ENCODE measurements around the gene NRTN. TPM values are rescaled to one million over a fixed set of nuclear protein-coding genes. Genes with fewer than 3 reads are reported as not detected.

NRTN gene
- total and polyA plus RNA-seq, 2 of the 4 experiments (the other 2 are of a cell fraction) = 0.17 to 0.18 TPM

GRCh38 chr19:5814852-5815246 is 10.0 kb downstream of the NRTN start:
- no peak overlapping the region for H3K4me3 ChIP-seq (ENCODE audit: insufficient read depth, low read depth, low read length)
- H3K56ac ChIP-seq (ENCODE audit: extremely low read depth, insufficient read depth, low read length) = no peak overlapping the region
- ATAC-seq (ENCODE audit: low read depth) = no peak
- no peaks in the 10 kb centered on the region for H3K9me3 ChIP-seq (ENCODE audit: control insufficient read depth, insufficient read depth, low read length)
- H4K20me1 ChIP-seq (ENCODE audit: insufficient read depth, low read length) = no peaks in the 10 kb centered on the region
- no peak overlapping the region for H3K27ac ChIP-seq (ENCODE audit: insufficient read depth, low read length)
- in situ Hi-C loops (cut with MboI; ENCODE audit: low sequenced_read_pairs) (no loop called here), dilution Hi-C loops (cut with HindIII; ENCODE audit: low sequenced_read_pairs, unreplicated experiment) (no loop called here), intact Hi-C loops (cut with micrococcal nuclease) (no loop called here)
- H3K79me1 ChIP-seq (ENCODE audit: low read depth in 1 of 2, low read length in 2 of 2) = no peaks in the 10 kb centered on the region
- no TSS peak for BruUV-seq (replicated peaks)
- H2BK15ac ChIP-seq (ENCODE audit: low read depth, low read length) = no peak overlapping the region
- no peaks in the 10 kb centered on the region for H3K36me3 ChIP-seq (ENCODE audit: control insufficient read depth, insufficient read depth, low read length)
- no peak overlapping the region for H2AFZ ChIP-seq (replicated peaks; ENCODE audit: low read length, poor library complexity)
- TF ChIP-seq FOS (IDR thresholded peaks at IDR 0.05; ENCODE audit: low read depth, low read length) (no peak), SMC3 (IDR thresholded peaks at IDR 0.05; ENCODE audit: low read depth, low read length) (no peak), CHD1 (IDR thresholded peaks at IDR 0.05; ENCODE audit: low read depth, low read length) (no peak), BHLHE40 (IDR thresholded peaks at IDR 0.05; ENCODE audit: low read depth, low read length) (no peak), MXI1 (IDR thresholded peaks at IDR 0.05; ENCODE audit: borderline replicate concordance, low read depth, low read length) (no peak), CEBPB (IDR thresholded peaks at IDR 0.05; ENCODE audit: low read depth, low read length) (no peak), RCOR1 (IDR thresholded peaks at IDR 0.05; ENCODE audit: insufficient replicate concordance, low read length) (no peak), POLR2A (IDR thresholded peaks at IDR 0.05; ENCODE audit: low read depth, low read length) (no peak), MAZ (IDR thresholded peaks at IDR 0.05; ENCODE audit: borderline replicate concordance, low read depth, low read length) (no peak)
- TF ChIP-seq, protein P1, sequence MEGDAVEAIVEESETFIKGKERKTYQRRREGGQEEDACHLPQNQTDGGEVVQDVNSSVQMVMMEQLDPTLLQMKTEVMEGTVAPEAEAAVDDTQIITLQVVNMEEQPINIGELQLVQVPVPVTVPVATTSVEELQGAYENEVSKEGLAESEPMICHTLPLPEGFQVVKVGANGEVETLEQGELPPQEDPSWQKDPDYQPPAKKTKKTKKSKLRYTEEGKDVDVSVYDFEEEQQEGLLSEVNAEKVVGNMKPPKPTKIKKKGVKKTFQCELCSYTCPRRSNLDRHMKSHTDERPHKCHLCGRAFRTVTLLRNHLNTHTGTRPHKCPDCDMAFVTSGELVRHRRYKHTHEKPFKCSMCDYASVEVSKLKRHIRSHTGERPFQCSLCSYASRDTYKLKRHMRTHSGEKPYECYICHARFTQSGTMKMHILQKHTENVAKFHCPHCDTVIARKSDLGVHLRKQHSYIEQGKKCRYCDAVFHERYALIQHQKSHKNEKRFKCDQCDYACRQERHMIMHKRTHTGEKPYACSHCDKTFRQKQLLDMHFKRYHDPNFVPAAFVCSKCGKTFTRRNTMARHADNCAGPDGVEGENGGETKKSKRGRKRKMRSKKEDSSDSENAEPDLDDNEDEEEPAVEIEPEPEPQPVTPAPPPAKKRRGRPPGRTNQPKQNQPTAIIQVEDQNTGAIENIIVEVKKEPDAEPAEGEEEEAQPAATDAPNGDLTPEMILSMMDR (conservative IDR thresholded peaks at IDR 0.05; ENCODE audit: low read depth, low read length) = no peak
- H3K14ac ChIP-seq (replicated peaks; ENCODE audit: low read depth, low read length) = no peak overlapping the region
- no peak overlapping the region for H2AK5ac ChIP-seq (ENCODE audit: low read depth, low read length)
- H2BK20ac ChIP-seq (ENCODE audit: low read depth, low read length) = no peak overlapping the region
- H3K4ac ChIP-seq (ENCODE audit: low read depth, low read length) = no peak overlapping the region
- no peak overlapping the region for H3K23ac ChIP-seq (ENCODE audit: low read depth, low read length)
- no peak overlapping the region for H4K91ac ChIP-seq (ENCODE audit: insufficient read depth, low read depth, low read length)
- H2BK5ac ChIP-seq (ENCODE audit: low read depth, low read length, poor library complexity, severe bottlenecking) = no peak overlapping the region
- H3K4me2 ChIP-seq (ENCODE audit: low read depth, low read length) = no peak overlapping the region
- H3K9ac ChIP-seq (ENCODE audit: low read depth, low read length) = no peak overlapping the region
- ChIA-PET POLR2A (ENCODE audit: unreplicated experiment) (no interaction called here), CTCF (no interaction called here)
- H3K9me1 ChIP-seq (ENCODE audit: insufficient read depth, low read length) = no peaks in the 10 kb centered on the region
- no peak for DNase-seq
- peaks cover 20% of the 10 kb centered on the region for H3K27me3 ChIP-seq (ENCODE audit: control insufficient read depth, insufficient read depth, low read length)
- no peak overlapping the region for H4K5ac ChIP-seq (ENCODE audit: low read depth, low read length)
- H3K4me1 ChIP-seq (ENCODE audit: control insufficient read depth, insufficient read depth, low read length) = no peaks in the 10 kb centered on the region
- no peak overlapping the region for H4K8ac ChIP-seq (ENCODE audit: low read depth in 2 of 2, low read length in 2 of 2)
- H3K18ac ChIP-seq (ENCODE audit: low read depth, low read length) = no peak overlapping the region
- H2AK9ac ChIP-seq (replicated peaks; ENCODE audit: low read depth, low read length, poor library complexity) = no peak overlapping the region
- no peak overlapping the region for H2BK120ac ChIP-seq (ENCODE audit: low read depth, low read length)
- no CpG with 5 or more reads among the region's 11 CpGs for WGBS, 2 experiments (ENCODE audit: extremely low coverage in 2 of 2, insufficient read length in 1 of 2)

Measured in IMR-90 (cell line).